ENCODE results near the gene RHD. TPM values are rescaled to one million over a fixed set of nuclear protein-coding genes. Genes with fewer than 3 reads are reported as not detected.

RHD gene
- total RNA-seq, 4 donors from 2014 or later = 0.40 TPM; not detected in 3

- H3K27ac ChIP-seq = peak overlapping the region; percentile 88 to 97 (median 92)
- H3K4me3 ChIP-seq = peak overlapping the region; percentile 48 to 59 (median 52)
- TF ChIP-seq POLR2A (IDR thresholded peaks at IDR 0.05) = peak; percentile 32 to 37
- peak in 4 of 5 experiments; percentile 73 to 79 (median 76) for TF ChIP-seq CTCF (IDR thresholded peaks at IDR 0.05 in 4 of 5, conservative IDR thresholded peaks at IDR 0.05 in 1 of 5)
- H3K36me3 ChIP-seq = peaks cover 0 to 42% of the 10 kb centered on the region in 2 donors
- DNase-seq = peak; percentile 86 to 95
- in situ Hi-C loops (cut with MboI; ENCODE audit: low sequenced_read_pairs in 4 of 4) (loop anchor here in 2 of 4 donors (5.0 to 10.0 kb wide), 2 partner anchors 102 to 105 kb away; no protein-coding TSS in a partner anchor), intact Hi-C loops (cut with DNase I; ENCODE audit: low total_unique reads) (loop anchor here (10.0 kb wide), 1 partner anchor 565 kb away; the partner anchor contains the start of gene SELENON)
- no peaks in the 10 kb centered on the region for H3K9me3 ChIP-seq
- H3K4me1 ChIP-seq = peaks cover 41 to 56% of the 10 kb centered on the region in 2 donors
- H3K27me3 ChIP-seq = no peaks in the 10 kb centered on the region
- ATAC-seq = peak; percentile 89 to 91
Measured at GRCh38 chr1:25239681-25240541, 32.4 kb upstream of the RHD start.

DNA sequence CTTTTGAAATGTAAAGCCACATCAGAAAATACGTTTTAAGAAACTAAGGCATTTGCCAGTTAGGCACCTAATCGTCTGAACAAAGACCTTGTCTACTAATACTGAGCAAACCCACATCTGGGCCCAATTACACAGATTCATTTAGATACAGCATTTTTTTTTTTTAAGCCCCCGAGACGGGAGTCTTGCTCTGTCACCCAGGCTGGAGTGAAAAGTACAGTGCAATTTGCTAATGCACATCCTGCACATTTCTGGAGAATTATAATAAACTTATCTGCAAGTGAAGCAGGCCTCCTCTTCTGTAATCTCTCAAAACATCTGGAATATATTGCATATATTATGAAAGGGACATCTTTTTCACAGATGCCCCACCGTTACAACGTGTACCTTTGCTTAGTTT lies 28.4 kb upstream of the RHD start:
- in situ Hi-C loops (cut with MboI; ENCODE audit: low sequenced_read_pairs in 4 of 4) = loop anchor here in 1 of 4 donors (10.0 kb wide), 1 partner anchor 101 kb away; no protein-coding TSS in a partner anchor
- no peak overlapping the region for H3K4me3 ChIP-seq
- DNase-seq (no peak), ATAC-seq (no peak)
- H3K27me3 ChIP-seq = no peaks in the 10 kb centered on the region
- H3K9me3 ChIP-seq = no peaks in the 10 kb centered on the region
- peaks cover 0 to 51% of the 10 kb centered on the region in 2 donors for H3K36me3 ChIP-seq
- H3K4me1 ChIP-seq = peaks cover 38 to 40% of the 10 kb centered on the region in 2 donors
- TF ChIP-seq POLR2A (IDR thresholded peaks at IDR 0.05) (no peak), CTCF (IDR thresholded peaks at IDR 0.05 in 4 of 5, conservative IDR thresholded peaks at IDR 0.05 in 1 of 5) (no peak)
- no peak overlapping the region for H3K27ac ChIP-seq
- intact Hi-C loops (cut with DNase I; ENCODE audit: low total_unique reads) = no loop called here

DNA sequence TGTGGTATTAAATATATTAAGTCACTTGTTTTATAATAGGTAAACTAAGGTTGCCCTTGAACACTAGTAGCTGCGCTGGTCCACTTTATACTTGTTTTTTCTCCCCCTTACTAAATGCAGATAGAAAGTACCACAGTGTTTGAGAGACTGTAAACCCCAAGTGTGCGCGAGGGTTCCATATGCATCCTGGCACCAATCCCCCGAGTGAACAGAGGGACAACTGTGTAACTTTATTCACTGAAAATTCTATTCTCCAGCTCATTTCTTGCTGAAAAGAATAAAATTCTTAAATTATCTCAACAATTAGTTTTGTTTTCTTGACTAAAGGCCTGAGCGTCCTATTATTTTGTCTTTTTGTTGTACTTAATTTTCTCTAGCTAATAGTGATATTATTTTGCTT lies 26.9 kb upstream of the RHD start:
- Histone ChIP-seq H3K27me3 (no peaks in the 10 kb centered on the region), H3K27ac (peak overlapping the region in 3 of 4 donors; percentile 99 to 100 (median 99)), H3K36me3 (peaks cover 0 to 51% of the 10 kb centered on the region in 2 donors), H3K9me3 (no peaks in the 10 kb centered on the region), H3K4me1 (peaks cover 31% of the 10 kb centered on the region in 2 donors), H3K4me3 (peak overlapping the region; percentile 85 to 97 (median 96))
- TF ChIP-seq CTCF (IDR thresholded peaks at IDR 0.05 in 4 of 5, conservative IDR thresholded peaks at IDR 0.05 in 1 of 5) (no peak), POLR2A (IDR thresholded peaks at IDR 0.05) (no peak)
- intact Hi-C loops (cut with DNase I; ENCODE audit: low total_unique reads) (no loop called here), in situ Hi-C loops (cut with MboI; ENCODE audit: low sequenced_read_pairs in 4 of 4) (loop anchor here in 1 of 4 donors (10.0 kb wide), 1 partner anchor 99 kb away; no protein-coding TSS in a partner anchor)
- ATAC-seq (no peak), DNase-seq (no peak)

DNA sequence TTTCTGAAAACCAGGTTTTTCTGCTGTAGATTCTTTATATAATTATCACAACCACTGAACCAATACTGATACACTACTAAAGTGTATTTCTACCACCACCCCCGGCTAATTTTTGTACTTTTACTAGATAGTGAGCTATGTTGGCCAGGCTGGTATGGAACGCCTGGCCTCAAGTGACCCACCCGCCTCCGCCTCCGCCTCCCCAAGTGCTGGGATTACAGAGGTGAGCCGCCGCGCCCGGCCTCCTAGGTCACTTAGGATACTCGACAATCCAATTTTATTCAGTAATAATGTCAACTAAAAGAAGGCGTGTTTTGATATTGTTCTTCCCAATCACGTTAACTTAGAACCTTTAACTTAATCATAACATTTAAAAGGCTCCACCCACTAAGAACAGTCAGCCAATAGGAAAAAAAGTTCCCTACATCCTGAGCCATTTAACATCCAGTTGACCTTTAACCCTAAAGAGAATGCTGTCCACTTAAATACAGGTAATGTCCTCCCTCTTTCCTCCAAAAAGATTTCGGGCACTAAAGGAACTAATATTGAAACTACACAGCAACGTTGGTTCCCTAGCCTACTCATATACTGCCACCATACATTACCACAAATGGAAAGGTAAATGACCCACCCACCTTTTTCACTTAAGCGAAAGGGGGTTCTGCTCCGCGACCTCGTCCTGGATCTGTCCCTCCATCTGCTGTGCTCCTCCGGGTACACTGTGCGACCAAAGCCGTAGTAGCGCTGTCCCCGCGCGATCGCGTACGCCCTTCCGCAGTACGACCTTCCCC lies 26.3 kb upstream of the RHD start:
- intact Hi-C loops (cut with DNase I; ENCODE audit: low total_unique reads) = loop anchor here (2.0 kb wide), 2 partner anchors 93 to 185 kb away; partner anchors contain the start of genes MACO1 and TMEM50A
- Histone ChIP-seq H3K4me1 (peaks cover 26% of the 10 kb centered on the region in 2 donors), H3K27ac (peak overlapping the region; percentile 99 to 100 (median 100)), H3K9me3 (no peaks in the 10 kb centered on the region), H3K4me3 (peak overlapping the region; percentile 85 to 97 (median 96)), H3K27me3 (no peaks in the 10 kb centered on the region), H3K36me3 (peaks cover 0 to 48% of the 10 kb centered on the region in 2 donors)
- ATAC-seq (no peak), DNase-seq (no peak)
- in situ Hi-C loops (cut with MboI; ENCODE audit: low sequenced_read_pairs in 4 of 4) = loop anchor here in 1 of 4 donors (10.0 kb wide), 1 partner anchor 99 kb away; no protein-coding TSS in a partner anchor
- TF ChIP-seq POLR2A (IDR thresholded peaks at IDR 0.05) (no peak), CTCF (IDR thresholded peaks at IDR 0.05 in 4 of 5, conservative IDR thresholded peaks at IDR 0.05 in 1 of 5) (no peak)

Measured in gastrocnemius medialis (tissue), 4 donors.